HG02759 (cell line): Measurements from ENCODE around the gene RNU2-63P.
"Not testable (repeated sequence)": the region's sequence is repeated elsewhere in the genome, so short reads cannot be mapped to it uniquely, and the experiment has no call there.

Source experiments
- ATAC-seq: cut with Tn5 transposase; IDR thresholded peaks from one replicate; pipeline ENCODE4 v1.9.1; 2021; ENCODE audit warnings: mild to moderate bottlenecking, moderate library complexity; ENCODE audit not compliant: unreplicated experiment

The RNU2-63P gene

DNA sequence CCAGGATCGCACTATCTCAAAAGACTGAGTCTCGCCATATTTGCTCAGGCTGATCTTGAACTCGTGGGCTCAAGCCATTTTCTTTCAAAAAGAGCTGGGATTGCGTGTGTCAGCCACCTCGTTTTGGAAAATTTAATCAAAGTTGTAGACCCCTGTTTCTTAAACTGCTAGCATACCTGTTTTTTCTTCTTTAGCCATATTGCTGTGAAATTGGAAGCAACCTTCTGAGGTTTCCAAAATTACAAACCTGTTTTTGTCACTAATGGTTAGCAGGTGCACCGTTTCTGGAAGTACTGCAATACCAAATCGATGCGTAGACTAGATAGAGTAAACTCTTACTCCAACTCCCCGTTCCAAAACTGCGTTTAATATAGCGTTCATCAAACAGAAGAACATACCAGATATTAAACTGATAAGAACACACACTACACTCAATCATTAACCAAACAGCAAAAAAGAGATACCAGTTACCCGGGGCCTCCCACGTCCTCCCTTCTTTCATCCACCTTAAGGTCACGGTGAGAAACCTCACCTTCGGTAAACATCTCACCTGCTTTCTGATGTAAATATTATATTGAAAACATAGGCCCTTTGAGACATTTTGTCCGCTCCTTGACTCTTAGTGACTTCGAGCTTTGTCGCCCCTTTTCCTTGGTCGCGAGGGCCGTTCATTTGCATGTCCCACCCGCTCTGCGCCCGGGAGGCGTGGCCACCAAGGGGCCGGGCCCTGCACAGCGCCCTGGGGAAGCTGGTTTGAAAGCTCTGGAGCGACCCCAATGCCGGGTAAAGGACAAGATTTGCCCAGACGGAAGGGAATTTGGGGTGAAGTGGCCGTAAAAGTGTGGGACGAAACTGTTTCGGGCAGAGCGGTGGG, at the start of gene RNU2-63P:
RNU2-63P (minus strand) TSS at position 462 of the 874 bp plus-strand sequence.
- ATAC-seq, result peak; percentile 85

DNA sequence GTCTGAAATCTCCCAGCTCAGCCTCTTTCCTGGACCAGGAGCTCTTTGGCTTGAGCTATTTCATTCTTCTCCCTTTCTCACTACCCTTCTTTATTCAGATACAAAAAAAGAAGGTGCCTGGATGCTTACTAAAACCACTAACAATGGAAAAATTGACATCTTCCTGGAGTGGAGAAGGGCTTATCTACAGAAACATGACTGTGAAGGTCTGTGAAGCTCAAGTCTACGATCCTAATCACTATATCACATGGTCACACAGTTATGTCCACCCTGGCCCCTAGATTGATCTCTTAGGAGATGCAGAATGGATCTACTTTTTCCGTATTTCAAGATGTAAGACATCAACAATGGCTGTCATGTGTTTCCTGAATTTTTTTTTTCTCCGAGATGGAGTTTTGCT, 44.9 kb upstream of the RNU2-63P start:
- ATAC-seq, result no peak

DNA sequence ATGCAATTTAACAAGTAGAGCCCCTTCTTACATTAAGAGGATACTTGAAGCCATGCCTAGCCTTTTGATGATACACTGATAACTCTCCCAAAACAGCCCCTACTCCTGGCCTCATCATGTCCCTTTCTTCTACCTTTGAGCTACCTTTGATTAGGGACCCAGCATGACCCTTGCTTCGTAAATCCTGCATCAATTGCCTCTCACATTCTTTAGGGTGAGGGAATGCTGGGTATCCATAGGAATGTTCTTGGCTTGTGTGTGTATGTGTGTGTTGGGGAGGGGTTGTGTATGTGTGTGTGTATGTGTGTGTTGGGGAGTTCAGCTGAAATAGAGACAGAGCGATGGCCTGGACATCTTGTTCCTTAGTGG, 44.5 kb upstream of the RNU2-63P start:
- ATAC-seq, result no peak

DNA sequence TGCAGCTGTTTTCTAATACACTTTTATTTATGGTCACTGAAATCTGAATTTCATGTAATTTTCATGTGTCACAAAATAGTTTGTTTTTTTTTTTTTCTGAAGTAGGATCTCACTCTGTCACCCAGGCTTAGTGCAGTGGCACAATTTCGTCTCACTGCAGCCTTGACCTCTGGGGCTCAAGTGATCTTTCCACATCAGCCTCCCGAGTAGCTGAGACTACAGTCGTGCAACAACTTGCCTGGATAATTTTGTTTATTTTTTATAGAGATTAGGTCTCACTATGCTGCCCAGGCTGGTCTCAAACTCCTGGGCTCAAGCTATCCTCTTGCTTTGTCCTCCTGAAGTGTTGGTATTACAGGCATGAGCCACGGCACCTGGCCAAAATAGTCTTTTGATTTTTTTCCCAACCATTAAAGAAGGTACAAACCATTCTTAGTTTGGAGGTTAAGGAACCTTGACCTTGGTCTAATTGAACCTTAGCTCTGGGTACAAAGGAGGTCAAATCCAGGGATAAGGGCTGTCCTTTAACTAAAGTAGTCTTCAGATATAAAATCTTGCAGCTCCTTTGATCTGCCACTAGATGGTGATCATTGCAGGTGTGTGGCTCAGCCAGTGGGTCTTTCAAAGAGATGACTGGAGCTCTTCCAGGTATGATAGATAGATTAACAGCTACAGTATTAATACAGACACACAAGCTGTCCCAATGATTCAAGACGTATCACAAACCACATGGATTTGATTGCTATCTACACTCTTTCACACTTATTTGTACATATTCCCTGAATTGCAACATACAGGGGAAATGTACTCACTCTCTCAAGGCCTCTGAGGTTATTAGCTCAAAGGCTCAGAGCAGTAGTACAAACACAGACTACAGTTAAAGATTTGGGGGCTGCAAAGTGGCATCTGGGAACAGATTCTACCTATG, 43.9 kb upstream of the RNU2-63P start:
- peak; percentile 31 for ATAC-seq

DNA sequence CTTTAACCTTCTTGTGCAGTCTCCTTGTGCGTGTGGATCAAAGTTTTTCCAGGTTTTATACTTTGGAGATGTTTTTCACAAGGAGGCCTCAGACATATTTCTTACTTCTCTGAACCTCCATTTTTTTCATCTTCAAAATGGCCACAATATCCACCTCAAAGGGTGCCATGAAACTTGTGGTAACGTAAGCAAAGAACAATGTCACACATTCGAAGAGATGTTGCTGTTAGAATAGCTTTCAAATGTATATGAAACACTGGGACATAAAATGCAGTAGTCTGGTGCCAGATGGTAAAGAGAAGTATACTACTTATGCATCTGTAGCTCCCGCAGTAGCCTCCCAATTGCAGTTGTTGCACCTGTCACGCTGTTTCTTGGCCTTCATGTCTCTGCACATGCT, 41.8 kb upstream of the RNU2-63P start:
- ATAC-seq, result no peak

DNA sequence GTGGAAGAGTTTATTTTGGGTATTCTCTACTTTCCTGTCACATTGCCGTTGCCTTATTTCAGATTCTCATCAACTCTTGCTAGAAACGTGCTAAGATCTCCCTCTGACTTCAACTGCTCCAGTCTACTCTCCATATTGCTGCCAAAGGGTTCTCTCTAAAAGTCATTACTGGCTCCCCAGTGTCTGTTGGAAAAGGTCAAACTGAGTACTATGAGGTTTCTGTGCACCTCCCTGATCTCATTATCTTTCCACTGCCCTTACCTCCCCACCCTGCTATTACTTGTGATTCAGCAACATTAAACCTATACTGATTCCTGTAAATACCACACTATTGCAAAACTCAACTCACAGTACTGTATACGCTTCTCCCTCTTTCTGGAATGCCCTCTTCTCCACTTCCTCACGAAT, 41.1 kb upstream of the RNU2-63P start:
- ATAC-seq, result no peak

DNA sequence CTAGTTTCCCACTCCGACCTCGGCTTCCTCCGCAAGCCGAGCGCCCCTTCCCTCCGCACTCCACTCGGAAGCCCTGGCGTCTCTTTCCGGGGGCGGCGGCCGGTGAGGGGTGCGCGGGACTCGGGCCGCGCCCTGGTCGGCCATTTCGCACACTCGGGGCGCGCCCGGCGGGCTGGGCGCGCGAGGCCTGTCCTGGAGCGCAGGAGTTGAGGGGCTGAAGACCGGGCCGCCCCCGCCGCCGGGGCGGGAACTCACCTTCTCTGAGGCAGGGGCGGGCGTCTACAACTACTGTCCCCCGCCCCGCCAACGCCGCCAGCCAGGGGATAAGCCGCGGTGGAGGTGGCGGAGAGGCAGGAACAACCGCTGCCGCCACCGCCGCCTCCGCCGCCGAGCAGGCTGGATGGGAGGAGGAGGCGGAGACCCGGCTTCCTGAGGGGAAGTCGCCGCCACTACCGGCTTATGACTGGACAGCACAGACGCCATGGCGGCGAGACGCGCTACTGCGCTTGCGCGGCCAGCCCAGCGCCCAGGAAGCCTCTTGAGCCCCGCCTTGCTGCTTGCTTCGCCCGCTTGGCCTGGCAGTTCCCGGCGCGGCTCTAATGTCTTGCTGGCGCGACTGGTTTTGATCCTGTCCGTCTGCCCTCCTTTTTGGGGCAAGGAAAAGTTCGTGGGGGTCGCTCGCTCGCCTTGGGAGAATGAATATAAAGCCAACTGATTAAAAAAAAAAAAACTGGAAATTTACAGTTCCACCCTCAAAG, 39.2 kb upstream of the RNU2-63P start, which contains the start of gene KRCC1:
KRCC1 (minus strand) TSS at position 413 of the 758 bp plus-strand sequence. CDS start 27,220 bp downstream, outside the sequence.
- peak; percentile 96 for ATAC-seq

DNA sequence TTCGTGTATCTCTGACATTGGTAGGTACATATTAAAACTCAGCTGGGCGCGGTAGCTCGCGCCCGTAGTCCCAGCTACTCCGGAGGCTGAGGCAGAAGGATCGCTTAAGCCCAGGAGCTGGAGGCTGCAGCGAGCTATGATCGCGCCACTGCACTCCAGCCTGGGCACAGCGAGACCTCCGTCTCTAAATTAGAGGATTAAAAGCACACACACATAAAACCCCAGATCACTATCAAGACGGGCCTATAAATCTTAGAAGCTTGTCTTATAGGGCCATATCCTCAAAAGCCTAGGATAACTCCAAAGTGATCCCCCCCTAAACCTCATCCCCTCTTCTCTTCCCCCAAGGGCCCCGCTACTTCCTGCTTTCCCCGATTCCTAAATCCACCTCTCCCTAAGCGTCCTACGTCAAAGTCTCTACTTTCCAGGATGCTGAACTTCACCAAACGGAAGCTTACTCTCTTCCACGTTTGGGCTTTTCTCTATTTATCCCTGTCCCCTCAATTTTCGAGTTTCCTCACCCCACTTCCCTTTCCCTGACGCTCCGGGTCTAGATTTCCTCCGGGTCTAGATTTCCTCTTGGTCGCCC, 38.5 kb upstream of the RNU2-63P start:
- ATAC-seq, result no peak

DNA sequence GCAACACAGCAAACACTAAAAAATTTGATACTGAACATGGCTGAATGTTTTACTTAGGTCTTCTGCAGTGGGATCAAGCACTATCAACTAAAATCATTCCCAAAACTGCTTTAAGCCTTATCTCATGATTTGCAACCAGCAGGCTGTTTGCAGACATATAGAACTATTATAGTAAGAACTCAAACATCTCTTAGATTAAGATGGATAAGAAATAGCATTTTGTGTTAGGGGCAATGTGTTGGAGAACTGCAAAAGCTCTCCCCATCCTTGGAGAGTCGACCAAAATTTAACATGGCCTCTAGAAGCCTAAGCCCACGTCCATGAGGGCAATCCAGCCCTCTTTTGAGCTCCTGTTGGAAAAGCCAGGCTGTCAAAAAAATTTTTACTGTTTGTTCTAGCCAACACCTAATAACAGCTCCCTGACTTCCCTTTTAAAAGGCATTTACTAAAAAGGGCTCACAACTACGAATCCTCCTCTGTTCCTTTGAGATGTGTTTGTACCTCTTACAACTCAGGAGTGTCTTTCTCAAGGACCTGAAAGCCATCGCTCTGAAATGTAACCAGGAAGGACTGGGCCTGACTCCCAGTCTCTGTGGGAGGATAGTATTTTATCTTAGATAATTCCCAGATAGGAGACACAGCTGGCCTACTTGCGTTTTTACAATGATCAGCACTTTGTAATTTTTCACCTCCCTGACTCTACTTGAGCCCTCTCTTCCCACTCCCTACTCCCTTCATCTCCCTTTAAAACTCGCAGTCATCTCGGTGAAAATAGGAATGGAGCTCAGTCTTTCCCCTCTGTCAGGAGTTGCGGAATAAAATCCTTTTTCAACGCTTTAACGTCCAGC, 37.8 kb upstream of the RNU2-63P start:
- no peak for ATAC-seq

DNA sequence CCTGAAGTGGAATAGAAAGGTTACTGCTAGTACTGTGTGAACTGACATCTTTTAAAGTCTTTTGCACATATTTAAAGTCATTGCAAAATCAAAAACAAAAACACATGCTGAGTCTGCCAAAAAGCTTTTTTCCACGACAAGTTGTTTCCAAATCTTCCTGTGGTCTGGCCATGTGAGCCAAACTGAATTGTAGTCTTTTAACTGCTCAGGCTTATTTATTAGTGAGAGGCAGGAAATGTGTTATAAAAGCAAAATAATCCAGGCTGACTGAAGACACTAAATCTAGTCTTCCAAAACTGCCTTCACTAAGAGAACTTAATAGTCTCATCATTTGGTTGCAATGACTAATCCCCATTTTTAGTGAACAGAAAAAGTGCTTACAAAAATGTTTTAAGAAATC, 36.9 kb upstream of the RNU2-63P start:
- no peak for ATAC-seq

DNA sequence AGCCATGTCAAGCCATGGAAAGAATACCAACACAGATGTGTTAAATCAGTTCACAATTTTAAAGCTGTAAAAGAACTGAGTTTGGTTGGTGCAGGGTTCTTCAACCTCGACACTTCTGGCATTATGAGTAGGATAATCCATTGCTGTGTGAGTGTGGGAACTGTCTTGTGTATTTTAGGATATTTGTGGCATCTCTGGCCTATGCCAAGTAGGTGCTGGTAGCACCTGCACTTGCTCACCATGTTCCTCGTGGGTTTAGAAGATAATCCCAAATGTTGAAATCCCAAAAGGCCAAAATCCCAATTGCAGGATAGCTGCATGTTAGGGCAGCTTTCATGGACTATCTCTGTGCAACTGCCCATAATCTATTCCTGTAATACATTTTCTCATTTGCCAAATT, 35.4 kb upstream of the RNU2-63P start:
- ATAC-seq, result no peak

DNA sequence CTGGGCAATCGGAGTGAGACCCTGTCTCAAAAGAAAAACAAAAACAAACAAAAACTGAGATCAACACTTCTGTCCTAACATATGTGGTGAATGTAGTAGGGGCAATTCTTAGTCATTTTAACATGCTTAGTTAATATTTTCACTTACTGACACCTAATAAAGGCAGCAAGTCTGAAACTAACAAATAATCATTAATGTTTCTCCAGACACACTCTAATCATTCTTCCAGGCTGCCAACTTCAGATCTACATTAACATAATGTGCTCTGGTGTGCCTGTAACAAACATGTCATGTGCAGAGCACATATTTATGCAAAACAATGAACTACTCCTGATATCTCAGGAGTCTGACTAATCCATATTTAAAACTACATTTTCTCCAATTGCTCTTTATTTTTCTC, 33.3 kb upstream of the RNU2-63P start:
- no peak for ATAC-seq

DNA sequence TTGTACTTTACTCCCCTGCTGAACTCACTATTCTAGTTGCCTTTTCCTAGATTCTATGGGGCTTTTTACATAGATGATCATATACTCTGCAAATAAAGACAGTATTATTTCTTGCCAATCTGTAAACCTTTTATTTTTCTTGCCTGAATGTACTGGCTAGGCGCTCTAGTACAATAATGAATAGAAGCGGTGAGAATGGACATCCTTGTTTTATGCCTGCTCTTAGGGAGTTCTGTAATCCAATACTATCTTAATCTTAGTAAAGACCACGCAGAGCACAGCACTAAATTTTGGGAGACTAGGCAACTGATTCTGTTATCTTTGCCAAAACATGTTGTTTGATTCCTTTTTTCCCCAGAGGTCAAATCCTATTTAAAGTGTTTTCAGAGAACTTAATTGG, 32.2 kb upstream of the RNU2-63P start:
- no peak for ATAC-seq

DNA sequence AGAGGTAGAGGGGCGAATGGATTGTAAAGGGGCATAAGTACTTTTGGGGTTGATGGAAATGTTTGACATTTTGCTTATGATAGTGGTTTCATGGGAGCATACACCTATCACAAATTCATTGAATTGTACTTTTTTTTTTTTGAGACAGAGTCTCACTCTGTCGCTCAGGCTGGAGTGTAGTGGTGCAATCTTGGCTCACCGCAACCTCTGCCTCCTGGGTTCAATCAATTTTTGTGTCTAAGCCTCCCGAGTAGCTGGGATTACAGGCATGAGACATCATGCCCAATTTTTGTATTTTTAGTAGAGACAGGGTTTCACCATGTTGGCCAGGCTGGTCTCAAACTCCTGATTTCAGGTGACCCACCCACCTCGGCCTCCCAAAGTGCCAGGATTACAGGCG, 29.2 kb upstream of the RNU2-63P start:
- ATAC-seq, result not testable (repeated sequence)

DNA sequence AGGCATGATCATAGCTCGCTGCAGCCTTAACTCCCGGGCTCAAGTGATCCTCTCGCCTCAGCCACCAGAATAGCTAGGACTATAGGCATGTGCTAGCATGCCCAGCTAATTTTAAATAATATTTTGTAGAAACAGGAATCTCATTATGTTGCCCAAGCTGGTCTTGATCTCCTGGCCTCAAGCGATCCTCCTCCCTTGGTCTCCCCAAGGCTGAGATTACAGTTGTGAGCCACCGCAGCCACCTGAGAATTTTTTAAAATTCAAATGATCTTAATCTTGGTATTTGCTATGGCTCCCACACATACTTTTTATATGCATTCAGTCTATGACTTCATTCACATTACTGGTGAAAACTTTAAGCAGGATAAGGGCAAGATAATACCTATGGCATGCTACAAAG, 26.1 kb upstream of the RNU2-63P start:
- ATAC-seq, result no peak

DNA sequence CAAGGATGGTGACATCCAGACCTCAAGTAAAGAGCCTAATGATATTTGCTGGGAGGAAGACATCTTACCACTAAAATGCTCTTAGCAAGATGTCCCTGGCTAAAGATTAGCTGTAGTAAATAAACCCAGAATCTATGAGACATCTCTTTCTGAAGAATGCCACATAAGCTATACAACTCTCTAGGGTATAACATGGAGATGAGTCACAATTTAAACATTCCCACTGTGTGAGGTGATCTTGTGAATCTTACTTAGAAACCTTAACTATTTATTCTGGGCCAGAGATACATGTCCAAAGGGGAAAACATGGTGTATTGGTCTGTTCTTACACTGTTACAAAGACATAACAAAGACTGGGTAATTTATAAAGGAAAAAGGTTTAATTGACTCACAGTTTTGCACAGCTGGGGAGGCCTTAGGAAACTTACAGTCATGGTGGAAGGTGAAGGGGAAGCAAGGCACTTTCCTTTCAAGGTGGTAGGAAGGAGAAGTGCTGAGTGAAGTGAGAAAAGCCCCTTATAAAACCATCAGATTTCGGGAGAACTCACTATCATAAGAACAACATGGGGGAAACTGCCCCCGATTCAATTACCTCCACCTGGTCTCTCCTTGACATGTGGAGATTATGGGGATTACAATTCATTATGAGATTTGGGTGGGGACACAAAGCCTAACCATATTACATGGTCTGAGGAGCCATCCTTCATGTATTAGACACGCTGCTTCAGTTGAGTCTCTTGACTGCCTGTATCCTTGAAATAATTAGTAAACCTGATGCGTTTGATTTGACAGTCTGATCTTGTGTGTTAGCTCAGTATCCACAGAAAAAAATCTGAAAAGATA, 22.1 kb upstream of the RNU2-63P start:
- no peak for ATAC-seq

DNA sequence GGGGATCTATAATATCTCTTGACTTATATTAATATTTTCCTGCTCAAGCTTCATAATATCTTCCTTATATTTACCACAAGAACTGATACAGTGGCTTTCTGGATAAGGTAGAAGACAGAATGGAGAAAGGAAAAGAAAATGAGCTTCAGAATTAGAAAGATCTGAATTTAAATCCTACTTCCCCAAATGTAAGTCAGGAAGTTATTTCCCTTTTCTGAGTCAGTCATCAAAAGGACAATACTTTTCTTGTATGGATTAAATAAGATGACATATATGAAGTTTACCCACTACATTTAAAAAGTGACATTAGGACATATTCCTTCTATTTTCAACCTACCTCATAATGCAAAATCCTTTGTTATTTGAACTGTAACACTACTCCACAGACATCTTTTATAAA, 20.3 kb upstream of the RNU2-63P start:
- ATAC-seq, result no peak

DNA sequence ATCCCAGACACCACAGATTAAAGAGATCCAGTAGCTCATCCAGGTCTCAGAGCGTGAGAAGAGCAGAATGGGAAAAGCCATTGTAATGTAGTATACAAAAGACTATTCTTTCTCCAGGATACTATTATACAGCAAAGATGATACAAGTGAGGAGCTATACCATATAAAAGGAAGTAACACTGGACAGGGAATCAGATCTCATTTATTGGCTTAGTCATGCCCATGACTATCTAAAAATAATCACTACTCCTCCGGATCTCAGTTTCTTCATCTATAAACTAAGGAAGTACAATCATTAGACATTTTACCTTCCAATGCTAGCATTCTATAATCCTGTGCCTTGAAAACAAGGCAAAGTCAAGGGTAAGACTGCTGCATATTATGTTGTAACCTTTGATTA, 19.8 kb upstream of the RNU2-63P start:
- ATAC-seq, result no peak
